ENCODE results near the gene TNRC18.

The TNRC18 gene

GRCh38 chr7:5403442-5403841 is 20.2 kb downstream of the TNRC18 start:
- no peak for DNase-seq

- no peak for DNase-seq
Observed at GRCh38 chr7:5397736-5398135, 25.9 kb downstream of the TNRC18 start.

DNA sequence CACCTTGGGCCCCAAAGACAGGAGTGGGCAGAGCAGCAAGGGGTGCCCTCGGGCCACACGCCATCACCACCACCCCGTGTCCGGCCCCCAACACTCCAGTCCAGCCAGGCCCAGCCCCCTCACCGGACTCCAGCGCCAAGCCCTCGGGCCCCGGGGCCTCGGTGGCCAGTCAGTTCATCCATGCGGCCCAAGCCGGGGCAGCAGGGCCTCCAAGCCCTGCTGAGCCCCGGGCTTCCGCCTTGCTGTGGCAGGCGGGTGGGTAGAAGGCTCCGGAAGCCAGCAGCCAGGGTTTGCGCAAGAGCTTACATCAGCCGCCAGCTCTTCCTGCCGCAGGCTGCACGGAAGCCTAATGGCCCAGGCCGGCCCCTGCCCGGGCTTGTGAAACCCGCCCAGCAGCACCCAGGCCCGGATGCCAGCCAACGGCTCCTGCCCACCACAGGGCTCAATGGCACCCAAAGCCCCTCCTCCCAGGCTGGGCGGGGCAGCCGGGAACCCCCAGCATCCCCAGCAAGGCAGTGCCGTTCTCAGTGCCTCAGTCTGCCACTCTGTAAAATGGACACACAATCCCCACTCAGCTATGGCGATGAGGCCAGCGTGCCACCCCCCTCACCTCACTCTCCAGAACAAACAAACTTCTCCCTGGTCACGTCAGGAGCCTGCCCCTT is 26.5 kb downstream of the TNRC18 start:
- DNase-seq, result peak; percentile 91

- no peak for DNase-seq
Observed at GRCh38 chr7:5396542-5396941, 27.1 kb downstream of the TNRC18 start.

- DNase-seq, result no peak
Observed at GRCh38 chr7:5395246-5395645, 28.4 kb downstream of the TNRC18 start.

DNA sequence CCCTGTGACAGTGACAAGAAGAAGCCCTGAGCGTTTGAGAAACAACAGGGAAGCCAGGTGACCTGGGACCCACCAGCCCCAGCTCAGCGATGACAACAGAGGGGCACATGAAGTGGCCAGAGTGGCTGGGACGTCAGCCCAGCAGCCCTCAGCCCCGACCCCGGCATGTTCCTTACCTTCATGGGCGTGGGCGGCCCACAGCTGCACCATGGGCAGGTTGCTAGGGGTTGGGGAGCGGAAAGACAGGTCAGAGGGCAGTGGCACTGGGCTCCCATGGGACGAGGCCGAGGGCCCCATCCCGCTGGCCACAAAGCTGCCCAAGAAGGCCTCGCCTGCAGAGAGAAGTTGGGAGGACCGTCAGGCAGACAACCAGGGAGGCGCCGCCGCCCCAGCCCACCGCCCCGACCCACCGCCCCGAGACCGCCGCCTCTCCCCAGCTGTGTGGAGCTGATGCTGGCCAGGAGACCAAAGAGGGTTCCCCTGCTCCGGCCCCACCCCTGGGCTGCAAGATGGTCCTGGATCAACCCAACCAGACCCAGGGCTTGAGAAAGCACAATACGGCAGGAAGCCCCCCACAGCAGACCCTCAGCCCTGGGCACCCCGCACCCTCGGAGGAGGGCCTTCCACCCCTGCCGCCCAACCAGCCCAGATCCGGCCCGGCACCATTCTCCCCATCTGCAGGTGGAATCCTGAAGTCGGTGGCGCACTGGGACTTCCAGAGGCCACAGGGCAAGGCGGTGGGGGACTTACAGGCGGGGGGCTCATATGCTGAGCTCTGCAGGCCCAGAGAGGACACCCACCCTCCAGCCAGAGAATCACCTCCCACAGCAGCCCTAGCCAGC is 29.1 kb downstream of the TNRC18 start:
- no peak for DNase-seq

DNA sequence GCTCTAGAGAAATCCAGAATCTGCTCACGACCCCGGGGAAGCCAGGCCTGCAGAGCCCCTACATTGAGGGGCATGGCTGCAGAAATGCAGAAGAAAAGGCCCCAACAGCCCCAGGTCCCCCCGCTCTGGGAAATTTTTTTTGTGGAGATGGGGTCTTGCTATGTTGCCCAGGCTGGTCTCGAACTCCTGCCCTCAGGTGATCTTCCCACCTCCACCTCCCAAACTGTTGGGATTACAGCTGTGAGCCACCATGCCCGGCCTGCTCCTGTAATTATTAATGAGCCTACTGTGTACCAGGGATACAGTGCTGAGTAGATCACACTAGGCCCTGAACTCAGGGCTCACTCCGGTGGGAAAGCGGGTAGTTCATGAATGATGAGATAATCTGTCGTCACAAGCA is 29.9 kb downstream of the TNRC18 start:
- DNase-seq, result no peak

DNA sequence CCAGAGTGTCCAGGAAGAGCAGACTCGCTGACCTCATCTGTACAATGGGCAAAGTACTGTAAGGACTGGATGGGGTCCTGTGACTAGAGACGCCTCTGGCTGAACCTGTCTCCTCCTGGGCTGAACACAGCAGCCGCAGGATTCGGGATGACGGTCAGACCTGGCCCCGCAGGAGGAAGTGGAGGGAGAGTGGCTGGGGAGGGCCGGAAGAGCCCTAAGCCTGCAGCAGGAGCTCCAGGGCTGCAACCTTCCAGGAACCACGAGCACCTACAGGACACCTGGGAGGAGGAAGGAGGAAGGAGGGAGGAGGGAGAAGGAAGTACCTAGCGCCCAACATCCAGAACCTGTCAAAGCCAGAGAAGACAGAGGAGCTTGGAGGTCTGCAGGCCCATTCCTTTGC is 30.3 kb downstream of the TNRC18 start:
- no peak for DNase-seq

DNA sequence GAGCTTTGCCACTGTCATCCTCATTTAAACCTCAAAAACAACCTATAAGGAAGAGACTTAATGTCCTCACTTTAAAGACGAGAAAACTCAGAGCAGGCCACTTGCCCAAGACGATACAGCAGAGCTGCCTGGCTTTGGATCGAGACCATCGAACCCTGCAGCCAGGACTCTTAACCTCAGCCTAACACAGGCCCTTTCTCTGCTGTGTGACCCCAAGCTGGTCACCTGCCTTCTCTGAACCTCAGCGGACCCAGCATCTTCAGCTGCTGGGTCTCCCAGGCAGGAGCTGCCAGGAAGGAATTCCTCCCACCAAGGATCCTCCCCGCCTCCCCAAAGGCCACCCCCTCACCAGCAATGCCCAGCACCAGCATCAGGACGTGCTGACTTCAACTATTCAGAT is 32.7 kb downstream of the TNRC18 start:
- no peak for DNase-seq

GRCh38 chr7:5388905-5389433 is 34.7 kb downstream of the TNRC18 start:
- DNase-seq, result no peak

GRCh38 chr7:5388273-5388901 is 35.2 kb downstream of the TNRC18 start:
- no peak for DNase-seq

DNA sequence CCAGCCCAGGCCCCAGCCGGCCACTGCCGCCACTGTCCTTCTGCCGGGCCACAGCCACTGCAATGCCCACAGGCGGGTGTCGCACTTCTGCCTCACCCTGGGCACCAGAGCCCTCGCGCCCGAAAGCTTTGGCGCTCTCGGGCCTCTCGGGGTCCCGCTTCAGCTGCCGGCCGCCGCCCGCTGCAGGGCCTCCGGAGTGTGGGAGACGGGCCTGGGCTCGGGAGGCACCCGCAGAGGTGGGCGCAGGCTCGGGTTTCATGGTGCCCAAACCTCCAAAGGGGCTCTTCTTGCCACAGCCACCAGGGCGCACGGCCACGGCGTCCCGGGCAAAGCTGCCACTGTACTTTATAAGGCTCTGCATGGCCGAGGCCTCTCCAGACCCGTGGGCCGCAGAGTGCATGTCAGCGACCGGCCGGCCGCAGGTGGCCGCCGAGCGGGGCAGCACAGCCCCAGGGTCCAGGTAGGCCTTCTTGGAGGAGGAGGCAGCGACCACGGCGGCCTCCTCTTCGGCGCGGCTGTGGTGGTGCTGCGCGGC is 35.9 kb downstream of the TNRC18 start:
- DNase-seq, result no peak

DNA sequence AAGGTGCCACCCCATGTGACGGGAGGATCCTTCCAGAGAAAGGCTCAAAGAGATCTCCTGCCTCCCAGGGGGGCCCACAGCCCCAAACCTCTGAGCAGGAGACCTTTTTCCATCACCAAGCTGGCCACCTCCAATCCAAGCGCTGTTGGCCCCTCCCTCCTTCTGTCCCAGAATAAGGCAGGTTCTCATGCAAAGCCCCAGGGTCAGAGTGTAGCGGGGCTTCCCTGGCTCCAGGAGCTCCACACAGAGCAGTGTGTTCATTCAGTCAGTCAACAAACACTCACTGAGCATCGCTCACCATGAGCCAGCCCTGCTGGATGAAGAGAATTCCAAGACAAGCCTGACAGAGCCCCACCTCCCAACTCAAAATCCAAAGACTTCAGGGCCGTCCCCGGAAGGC is 39.0 kb downstream of the TNRC18 start:
- no peak for DNase-seq

DNA sequence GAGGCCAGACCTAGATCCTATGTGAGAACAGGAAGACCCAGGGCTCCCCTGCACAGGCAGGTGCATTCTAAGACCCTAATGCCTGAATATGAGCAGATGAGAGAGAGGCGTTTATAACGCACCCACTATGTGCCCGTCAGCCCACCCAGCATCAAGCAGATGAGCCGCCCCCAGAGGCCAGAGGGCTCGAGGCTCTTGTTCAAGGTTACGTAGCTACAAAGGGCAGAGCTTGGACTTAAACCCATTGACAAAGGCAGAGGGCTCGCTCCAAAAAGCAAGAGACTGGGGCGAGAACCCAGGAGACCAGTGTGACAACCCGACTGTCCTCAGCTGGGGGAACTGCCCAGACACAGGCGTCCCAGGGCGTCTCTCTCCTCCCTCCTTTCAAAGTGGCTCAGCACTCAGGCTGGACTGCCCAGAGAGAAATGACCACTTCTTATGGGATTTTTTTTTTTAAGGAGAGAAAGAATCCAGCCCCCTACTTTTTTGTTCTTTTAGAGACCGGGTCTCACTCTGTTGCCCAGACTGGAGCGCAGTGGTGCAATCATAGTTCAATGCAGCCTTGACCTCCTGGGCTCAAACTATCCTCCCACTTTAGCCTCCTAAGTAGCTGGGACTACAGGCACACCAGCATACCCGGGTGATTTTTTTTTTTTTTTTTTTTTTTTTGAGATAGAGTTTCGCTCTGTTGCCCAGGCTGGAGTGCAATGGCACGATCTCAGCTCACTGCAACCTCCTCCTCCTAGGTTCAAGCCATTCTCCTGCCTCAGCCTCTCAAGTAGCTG is 40.1 kb downstream of the TNRC18 start:
- DNase-seq, result no peak

DNA sequence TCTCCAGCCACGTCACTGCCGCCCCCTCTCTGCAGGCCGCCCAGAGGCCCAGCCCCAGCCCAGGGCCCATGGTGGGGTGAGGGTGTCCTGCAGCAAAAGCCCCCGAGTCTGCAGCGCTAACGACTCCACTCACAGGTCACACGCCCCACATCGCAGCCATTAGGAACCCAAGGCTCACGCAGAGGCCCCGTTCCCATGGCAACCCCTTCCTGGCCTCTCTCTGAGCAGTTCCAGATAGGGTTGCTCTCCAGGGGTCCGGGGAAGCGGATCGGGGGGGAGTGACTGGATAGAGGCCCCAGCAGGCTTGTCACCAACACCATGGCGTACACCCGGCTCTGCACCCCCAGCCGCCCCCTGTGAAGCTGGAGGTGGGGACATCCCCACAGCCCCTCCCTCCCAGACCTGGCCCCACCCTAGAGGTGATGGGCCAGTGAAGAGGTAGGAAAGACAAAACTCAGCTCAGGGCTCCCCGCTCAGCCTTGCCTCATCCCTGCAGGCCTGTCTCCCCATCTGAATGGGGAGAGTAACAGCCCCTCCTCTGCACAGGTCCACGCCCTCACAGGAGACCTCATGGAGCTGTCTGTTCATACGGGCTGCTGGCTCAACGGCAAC is 41.2 kb downstream of the TNRC18 start:
- DNase-seq, result no peak

DNA sequence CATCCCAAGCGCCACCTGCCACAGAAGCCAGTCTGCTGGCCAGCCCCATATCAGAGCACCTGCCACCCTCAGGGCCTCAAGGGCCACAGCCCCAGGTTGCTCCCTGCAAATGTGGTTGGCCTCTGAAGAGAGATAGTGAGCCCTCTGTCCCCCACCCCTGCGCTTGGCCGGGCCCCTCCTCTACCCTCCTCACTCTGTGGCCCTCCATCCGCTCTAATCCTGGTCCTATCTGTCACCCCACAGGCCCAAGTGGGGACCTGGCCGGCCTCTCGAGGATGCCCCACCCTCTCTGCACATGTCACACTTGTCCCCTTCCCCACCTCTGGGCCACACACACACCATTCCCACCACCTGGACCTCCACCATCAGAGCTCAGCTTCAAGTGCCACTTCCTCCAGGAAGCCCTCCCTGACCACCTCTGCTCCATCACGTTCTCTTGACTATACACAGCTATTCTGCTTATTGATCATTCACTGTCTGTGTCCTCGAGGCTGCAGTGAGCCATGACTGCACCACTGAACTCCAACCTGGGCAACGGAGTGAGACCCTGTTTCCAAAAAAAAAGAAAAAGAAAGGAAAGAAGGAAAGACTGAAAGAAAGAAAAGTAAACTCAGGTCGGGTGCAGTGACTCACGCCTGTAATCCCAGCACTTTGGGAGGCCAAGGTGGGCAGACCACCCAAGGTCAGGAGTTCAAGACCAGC is 42.4 kb downstream of the TNRC18 start:
- no peak for DNase-seq

- no peak for DNase-seq
Observed at GRCh38 chr7:5380350-5381070, 43.1 kb downstream of the TNRC18 start.

GRCh38 chr7:5379546-5379945 is 44.1 kb downstream of the TNRC18 start:
- DNase-seq, result no peak

DNA sequence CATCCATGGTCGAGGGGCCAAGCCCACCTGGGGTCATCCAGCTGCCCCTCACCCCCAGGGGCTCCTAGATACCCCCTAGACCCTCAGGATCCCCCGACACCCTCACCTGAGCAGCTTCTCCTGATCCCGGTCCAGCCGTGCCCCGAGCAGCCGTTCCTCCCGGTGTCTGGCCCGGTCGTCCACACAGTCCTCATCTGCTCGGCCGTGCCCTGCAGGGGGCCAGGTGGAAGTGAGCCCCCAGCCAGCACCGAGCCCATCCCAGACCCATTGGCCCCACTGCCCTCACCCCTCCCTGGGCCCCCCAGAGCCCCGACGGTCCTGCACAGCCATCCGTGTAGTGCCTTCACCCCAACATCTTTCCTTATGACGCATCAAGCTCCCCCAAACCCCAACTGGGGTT is 45.8 kb downstream of the TNRC18 start:
- no peak for DNase-seq

DNA sequence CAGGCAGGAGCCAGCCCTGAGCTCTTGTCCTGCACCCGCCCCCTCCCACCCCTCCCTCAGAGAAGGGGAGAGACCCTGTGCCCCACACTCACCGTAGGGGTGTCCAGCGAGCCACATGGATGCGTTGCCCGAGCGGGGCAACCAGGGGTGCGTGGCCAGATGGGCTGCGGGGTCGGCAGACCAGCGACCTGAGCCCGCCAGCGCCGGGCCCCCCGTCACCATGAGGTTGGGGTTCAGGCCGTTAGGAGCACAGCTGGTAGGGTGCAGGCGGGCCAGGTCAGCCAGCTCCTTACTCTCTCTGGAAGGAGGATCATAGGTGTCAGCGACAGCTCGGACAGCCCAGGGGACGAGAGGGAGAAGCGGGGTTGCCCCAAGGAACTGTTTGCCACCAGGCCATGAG is 46.4 kb downstream of the TNRC18 start:
- no peak for DNase-seq

DNA sequence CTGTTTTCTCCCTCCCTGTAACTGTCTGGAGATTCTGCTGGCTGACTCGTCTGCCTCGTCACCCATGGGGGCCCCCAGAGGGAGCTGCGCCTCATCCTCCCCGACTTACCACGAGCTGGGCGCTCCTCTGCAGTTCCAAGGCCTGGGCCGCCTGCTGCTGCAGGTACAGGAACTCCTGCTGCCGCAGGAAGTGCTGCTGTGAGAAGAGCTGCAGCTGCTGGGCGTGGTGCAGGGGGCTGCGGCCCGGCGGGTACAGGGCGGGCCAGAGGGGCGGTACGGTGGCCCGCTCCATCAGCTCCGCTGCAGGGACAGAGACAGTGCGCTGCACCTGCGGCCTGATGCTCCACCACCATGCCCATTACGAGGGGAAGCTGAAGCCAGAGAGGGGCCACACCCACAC is 47.7 kb downstream of the TNRC18 start:
- DNase-seq, result no peak
